Activated naive CD8-positive, alpha-beta T cell treated with anti-CD3 and anti-CD28 coated beads for 36 hours (primary cell): ENCODE results near the gene UBXN6. TPM values are rescaled to one million over a fixed set of nuclear protein-coding genes. Genes with fewer than 3 reads are reported as not detected.

Experiments
- DNase-seq: peaks from one replicate; pipeline ENCODE4 v3.0.0; 2021
- H3K27ac Mint-ChIP-seq: one replicate; pipeline ENCODE4 v1.8.0; 2022; ENCODE audit warnings: mild to moderate bottlenecking, moderate library complexity, mixed read lengths
- H3K27me3 Mint-ChIP-seq: one replicate; pipeline ENCODE4 v1.8.0; 2022; ENCODE audit warnings: mild to moderate bottlenecking, mixed read lengths
- H3K36me3 Mint-ChIP-seq: one replicate; pipeline ENCODE4 v1.8.0; 2021; ENCODE audit warnings: mild to moderate bottlenecking, mixed read lengths
- H3K4me1 Mint-ChIP-seq: one replicate; pipeline ENCODE4 v1.8.0; 2021; ENCODE audit warnings: mixed read lengths
- H3K4me3 Mint-ChIP-seq: one replicate; pipeline ENCODE4 v1.8.0; 2022; ENCODE audit warnings: mild to moderate bottlenecking, moderate library complexity, mixed read lengths
- H3K9me3 Mint-ChIP-seq: one replicate; pipeline ENCODE4 v1.8.0; 2022; ENCODE audit warnings: mixed read lengths
- total RNA-seq, 2 experiments: library from RNA; stranded (reverse); gene quantifications; one replicate each; pipeline ENCODE4 v1.2.3, GENCODE V29; 2021

The UBXN6 gene
- total RNA-seq, 2 experiments from 2014 or later = 37.0 to 37.8 TPM

GRCh38 chr19:4499318-4499717 lies 41.7 kb upstream of the UBXN6 start:
- Mint-ChIP-seq H3K4me1 (no peaks in the 10 kb centered on the region), H3K27ac (no peak overlapping the region), H3K4me3 (no peak overlapping the region), H3K27me3 (no peaks in the 10 kb centered on the region), H3K36me3 (peaks cover 2% of the 10 kb centered on the region), H3K9me3 (no peaks in the 10 kb centered on the region)
- no peak for DNase-seq

DNA sequence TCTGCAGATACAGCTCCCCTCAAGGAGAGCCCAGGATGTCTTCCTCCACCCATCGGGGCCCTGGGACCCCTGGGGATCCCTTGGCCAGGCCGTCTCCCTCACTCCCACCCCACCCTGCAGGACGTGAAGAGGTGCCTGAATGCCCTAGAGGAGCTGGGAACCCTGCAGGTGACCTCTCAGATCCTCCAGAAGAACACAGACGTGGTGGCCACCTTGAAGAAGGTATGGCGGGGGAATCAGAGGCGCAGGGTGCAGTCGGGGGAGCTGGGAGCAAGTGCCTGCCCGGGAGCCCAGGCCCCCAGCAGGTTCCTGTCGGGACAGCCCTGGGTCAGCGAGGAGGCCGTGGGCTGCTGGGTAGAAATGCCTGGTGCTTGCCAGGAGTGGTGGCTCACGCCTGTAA lies 41.1 kb upstream of the UBXN6 start:
- Mint-ChIP-seq H3K9me3 (no peaks in the 10 kb centered on the region), H3K36me3 (peaks cover 2% of the 10 kb centered on the region), H3K27me3 (no peaks in the 10 kb centered on the region), H3K4me1 (no peaks in the 10 kb centered on the region), H3K4me3 (no peak overlapping the region), H3K27ac (no peak overlapping the region)
- no peak for DNase-seq

- no peak overlapping the region for H3K27ac Mint-ChIP-seq
- H3K4me3 Mint-ChIP-seq = no peak overlapping the region
- H3K9me3 Mint-ChIP-seq = no peaks in the 10 kb centered on the region
- H3K36me3 Mint-ChIP-seq = peaks cover 2% of the 10 kb centered on the region
- no peaks in the 10 kb centered on the region for H3K4me1 Mint-ChIP-seq
- no peaks in the 10 kb centered on the region for H3K27me3 Mint-ChIP-seq
- no peak for DNase-seq
Measured at GRCh38 chr19:4497770-4498389, 40.3 kb upstream of the UBXN6 start.

DNA sequence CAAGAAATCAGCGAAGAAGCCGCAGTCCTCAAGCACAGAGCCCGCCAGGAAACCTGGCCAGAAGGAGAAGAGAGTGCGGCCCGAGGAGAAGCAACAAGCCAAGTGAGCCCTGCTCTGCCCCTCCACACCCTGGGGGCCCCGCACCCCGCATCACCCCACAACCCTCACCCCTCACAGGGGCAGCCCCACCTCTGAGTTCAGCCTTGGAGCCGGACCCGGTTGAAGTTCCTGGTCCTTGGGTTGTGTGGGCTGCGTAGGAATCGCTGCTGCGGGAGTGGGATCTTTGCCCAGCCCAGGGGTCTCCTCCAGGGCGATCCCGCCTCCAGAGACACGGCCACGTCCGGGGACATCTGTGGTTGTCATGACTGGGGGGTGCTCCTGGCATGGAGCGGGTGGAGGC lies 38.7 kb upstream of the UBXN6 start:
- Mint-ChIP-seq H3K4me1 (no peaks in the 10 kb centered on the region), H3K36me3 (peaks cover 2% of the 10 kb centered on the region), H3K9me3 (no peaks in the 10 kb centered on the region), H3K27me3 (no peaks in the 10 kb centered on the region), H3K4me3 (no peak overlapping the region), H3K27ac (no peak overlapping the region)
- DNase-seq = no peak

DNA sequence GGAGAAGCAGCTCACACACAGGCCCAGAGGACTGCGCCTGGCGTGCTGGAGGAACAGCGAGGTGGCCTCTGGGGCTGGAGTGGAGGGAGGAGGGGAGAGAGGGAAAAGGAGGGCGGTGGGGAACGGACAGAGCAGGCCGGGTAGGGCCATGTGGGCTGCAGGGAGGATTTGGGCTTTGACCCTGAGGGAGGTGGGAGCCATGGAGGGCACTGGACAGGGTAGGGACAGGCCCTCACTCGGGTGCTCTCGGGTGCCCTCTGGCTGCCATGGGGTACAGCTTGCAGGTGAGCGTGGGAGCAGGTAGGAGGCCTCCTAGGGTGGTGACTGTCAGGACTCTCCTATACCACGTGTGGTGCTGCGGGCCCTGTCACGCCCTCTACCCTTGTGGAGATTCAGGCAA lies 37.9 kb upstream of the UBXN6 start:
- Mint-ChIP-seq H3K27me3 (no peaks in the 10 kb centered on the region), H3K36me3 (peaks cover 3% of the 10 kb centered on the region), H3K27ac (no peak overlapping the region), H3K9me3 (no peaks in the 10 kb centered on the region), H3K4me3 (no peak overlapping the region), H3K4me1 (no peaks in the 10 kb centered on the region)
- no peak for DNase-seq

DNA sequence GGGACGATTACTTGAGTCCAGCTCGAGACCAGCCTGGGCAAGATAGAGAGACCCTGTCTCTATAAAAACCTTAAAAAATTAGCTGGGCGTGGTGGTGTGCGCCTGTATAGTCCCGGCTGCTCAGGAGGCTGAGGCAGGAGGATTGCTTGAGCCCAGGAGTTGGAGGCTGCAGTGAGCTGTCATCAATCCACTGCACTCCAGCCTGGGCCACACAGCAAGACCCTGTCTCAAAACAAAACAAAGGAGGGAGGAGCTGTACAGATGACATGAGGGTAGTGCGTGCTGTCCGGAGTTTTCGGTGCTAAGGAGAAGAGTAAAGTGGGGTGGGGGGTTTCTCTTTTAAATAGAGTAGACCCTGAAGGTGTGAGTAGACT lies 37.1 kb upstream of the UBXN6 start:
- no peaks in the 10 kb centered on the region for H3K4me1 Mint-ChIP-seq
- peaks cover 6% of the 10 kb centered on the region for H3K36me3 Mint-ChIP-seq
- no peak for DNase-seq
- no peaks in the 10 kb centered on the region for H3K27me3 Mint-ChIP-seq
- H3K4me3 Mint-ChIP-seq = no peak overlapping the region
- no peaks in the 10 kb centered on the region for H3K9me3 Mint-ChIP-seq
- no peak overlapping the region for H3K27ac Mint-ChIP-seq

- Mint-ChIP-seq H3K4me3 (no peak overlapping the region), H3K9me3 (no peaks in the 10 kb centered on the region), H3K27ac (no peak overlapping the region), H3K27me3 (no peaks in the 10 kb centered on the region), H3K4me1 (no peaks in the 10 kb centered on the region), H3K36me3 (peaks cover 6% of the 10 kb centered on the region)
- DNase-seq = no peak
Measured at GRCh38 chr19:4493929-4494690, 36.5 kb upstream of the UBXN6 start.

- H3K27me3 Mint-ChIP-seq = no peaks in the 10 kb centered on the region
- peaks cover 9% of the 10 kb centered on the region for H3K36me3 Mint-ChIP-seq
- no peak for DNase-seq
- no peaks in the 10 kb centered on the region for H3K4me1 Mint-ChIP-seq
- no peak overlapping the region for H3K4me3 Mint-ChIP-seq
- no peak overlapping the region for H3K27ac Mint-ChIP-seq
- no peaks in the 10 kb centered on the region for H3K9me3 Mint-ChIP-seq
Measured at GRCh38 chr19:4493104-4493928, 35.7 kb upstream of the UBXN6 start.

DNA sequence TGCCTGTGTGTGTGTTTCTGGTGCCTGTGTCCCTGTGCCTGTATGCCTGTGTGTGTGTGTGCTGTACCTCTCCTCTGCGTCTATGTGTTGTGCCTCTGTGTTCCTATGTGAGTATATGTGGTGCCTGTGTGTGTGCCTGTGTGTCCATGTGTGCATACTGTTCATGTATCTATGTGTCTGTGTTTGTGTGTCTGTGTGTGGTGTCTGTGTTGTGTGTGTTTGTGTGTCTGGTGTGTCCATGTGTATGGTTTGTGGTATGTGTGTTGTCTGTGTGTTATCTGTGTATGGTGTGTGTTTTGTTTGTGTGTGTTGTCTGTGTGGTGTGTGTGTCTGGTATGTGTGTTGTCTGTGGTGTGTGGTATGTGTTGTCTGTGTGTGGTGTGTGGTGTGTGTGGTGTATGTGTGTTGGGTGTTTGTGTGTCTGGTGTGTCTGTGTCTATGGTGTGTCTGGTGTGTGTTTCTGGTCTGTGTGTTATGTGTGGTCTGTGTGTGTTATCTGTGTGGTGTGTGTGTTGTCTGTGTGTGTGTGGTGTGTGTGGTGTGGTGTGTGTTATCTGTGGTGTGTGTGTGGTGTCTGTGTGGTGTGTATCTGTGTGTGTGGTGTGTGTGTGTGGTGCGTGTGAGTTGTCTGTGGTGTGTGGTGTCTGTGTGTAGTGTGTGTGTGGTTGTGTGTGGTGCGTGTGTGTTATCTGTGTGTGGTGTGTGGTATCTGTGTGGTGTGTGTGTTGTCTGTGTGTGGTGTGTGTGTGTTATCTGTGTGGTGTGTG lies 34.9 kb upstream of the UBXN6 start:
- Mint-ChIP-seq H3K27me3 (no peaks in the 10 kb centered on the region), H3K4me3 (no peak overlapping the region), H3K4me1 (no peaks in the 10 kb centered on the region), H3K27ac (no peak overlapping the region), H3K36me3 (peaks cover 9% of the 10 kb centered on the region), H3K9me3 (no peaks in the 10 kb centered on the region)
- no peak for DNase-seq

DNA sequence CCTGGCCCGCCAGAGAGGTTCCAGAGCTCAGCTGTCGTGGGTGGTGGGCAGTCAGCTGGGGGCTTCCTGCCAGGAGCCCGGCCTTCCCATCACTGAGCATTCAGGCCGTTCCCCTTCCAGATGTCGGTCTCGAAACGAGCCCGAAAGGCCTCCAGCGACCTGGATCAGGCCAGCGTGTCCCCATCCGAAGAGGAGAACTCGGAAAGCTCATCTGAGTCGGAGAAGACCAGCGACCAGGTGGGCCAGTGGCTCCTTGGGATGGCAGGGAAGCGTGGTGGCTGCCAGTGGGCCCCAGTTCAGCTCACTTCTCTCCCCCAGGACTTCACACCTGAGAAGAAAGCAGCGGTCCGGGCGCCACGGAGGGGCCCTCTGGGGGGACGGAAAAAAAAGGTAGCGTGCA lies 33.9 kb upstream of the UBXN6 start:
- Mint-ChIP-seq H3K4me3 (no peak overlapping the region), H3K4me1 (no peaks in the 10 kb centered on the region), H3K9me3 (no peaks in the 10 kb centered on the region), H3K27me3 (no peaks in the 10 kb centered on the region), H3K27ac (no peak overlapping the region), H3K36me3 (peaks cover 9% of the 10 kb centered on the region)
- no peak for DNase-seq

- Mint-ChIP-seq H3K27me3 (no peaks in the 10 kb centered on the region), H3K27ac (no peak overlapping the region), H3K4me1 (no peaks in the 10 kb centered on the region), H3K9me3 (no peaks in the 10 kb centered on the region), H3K36me3 (peaks cover 8% of the 10 kb centered on the region), H3K4me3 (no peak overlapping the region)
- no peak for DNase-seq
Measured at GRCh38 chr19:4488496-4488895, 30.9 kb upstream of the UBXN6 start.

- no peaks in the 10 kb centered on the region for H3K27me3 Mint-ChIP-seq
- no peak overlapping the region for H3K4me3 Mint-ChIP-seq
- H3K4me1 Mint-ChIP-seq = no peaks in the 10 kb centered on the region
- DNase-seq = no peak
- H3K36me3 Mint-ChIP-seq = peaks cover 10% of the 10 kb centered on the region
- no peaks in the 10 kb centered on the region for H3K9me3 Mint-ChIP-seq
- no peak overlapping the region for H3K27ac Mint-ChIP-seq
Measured at GRCh38 chr19:4487572-4487971, 30.0 kb upstream of the UBXN6 start.

DNA sequence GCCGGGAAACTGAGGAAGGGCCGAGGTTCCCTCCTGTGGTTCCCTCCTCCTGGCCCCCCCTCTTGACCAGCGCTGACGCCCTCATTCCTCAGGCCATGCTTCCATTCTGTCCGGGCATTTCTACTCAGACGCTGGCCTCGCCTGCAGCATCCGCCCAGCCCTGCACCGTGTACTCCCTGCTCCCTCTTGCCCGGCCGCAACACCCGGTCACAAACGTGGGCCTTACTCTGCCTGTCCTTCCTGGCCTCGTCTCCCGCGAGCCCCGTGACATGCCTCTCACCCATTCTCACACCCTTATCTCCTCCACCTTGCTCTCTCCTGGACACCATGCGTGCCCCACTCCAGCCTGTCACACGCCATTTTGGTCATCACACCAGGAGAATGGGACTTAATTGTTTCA lies 25.8 kb upstream of the UBXN6 start:
- H3K4me1 Mint-ChIP-seq = no peaks in the 10 kb centered on the region
- no peak for DNase-seq
- no peak overlapping the region for H3K4me3 Mint-ChIP-seq
- no peak overlapping the region for H3K27ac Mint-ChIP-seq
- H3K36me3 Mint-ChIP-seq = peaks cover 4% of the 10 kb centered on the region
- no peaks in the 10 kb centered on the region for H3K27me3 Mint-ChIP-seq
- H3K9me3 Mint-ChIP-seq = no peaks in the 10 kb centered on the region

- Mint-ChIP-seq H3K9me3 (no peaks in the 10 kb centered on the region), H3K27ac (no peak overlapping the region), H3K4me3 (no peak overlapping the region), H3K36me3 (peaks cover 4% of the 10 kb centered on the region), H3K4me1 (no peaks in the 10 kb centered on the region), H3K27me3 (no peaks in the 10 kb centered on the region)
- no peak for DNase-seq
Measured at GRCh38 chr19:4482721-4483364, 25.2 kb upstream of the UBXN6 start.
